HepG2 (cell line): ENCODE data around the gene PNMA8C. TPM values are rescaled to one million over a fixed set of nuclear protein-coding genes. Genes with fewer than 3 reads are reported as not detected.

ENCODE experiments used
- ATAC-seq: fragments of 200-7000 bp; cut with Tn5 transposase; 3 replicates; pipeline ENCODE4 v1.9.1; 2020; ENCODE audit warnings: mild to moderate bottlenecking, moderate library complexity
- BruUV-seq: library from RNA; stranded (reverse); fragments of 400-500 nt; replicated peaks from 2 replicates; lab custom pipeline; 2021; lab: Mats Ljungman, UMichigan
- CTCF ChIA-PET: fragments of 300-600 bp; formaldehyde crosslinking; extraction: SDS; loops from one replicate; lab custom pipeline; 2021; ENCODE audit warnings: low total read pairs, inconsistent platforms, low intra/inter-chr PET ratio; lab: Yijun Ruan, JAX
- POLR2A ChIA-PET: fragments of 350-600 bp; sonication (Branson Sonifier 250); formaldehyde crosslinking; loops from one replicate; lab custom pipeline; 2020; ENCODE audit warnings: antibody characterized with exemption, inconsistent platforms; lab: Yijun Ruan, JAX
- DNase-seq: peaks from one replicate; pipeline ENCODE4 v3.0.0-alpha.2; 2015; ENCODE audit warnings: low spot score
- FAIRE-seq: peaks from 3 replicates; lab custom pipeline; 2011; peaks lifted over from hg19 to GRCh38; lab: Jason Lieb, UNC
- H2AFZ ChIP-seq: one replicate; pipeline ENCODE4 v1.6.1; 2011; ENCODE audit warnings: low read length, inconsistent platforms
- H3K27ac ChIP-seq: fragments of 300-600 bp; 3 replicates; pipeline ENCODE4 v1.8.0; 2011; ENCODE audit warnings: mixed run types, mild to moderate bottlenecking, mixed read lengths, low read length, inconsistent platforms; ENCODE audit not compliant: insufficient read depth; ENCODE audit errors: extremely low read length
- H3K27me3 ChIP-seq, 2 experiments: fragments of 200-600 bp in 1 of 2; 2 replicates in 1 of 2; 3 replicates in 1 of 2; pipeline versions ENCODE4 v1.6.0 to v1.8.0; 2011; ENCODE audit warnings: low read length in 2 of 2, mild to moderate bottlenecking in 2 of 2, moderate library complexity in 2 of 2, inconsistent platforms in 1 of 2; ENCODE audit not compliant: insufficient read depth in 2 of 2, control insufficient read depth in 1 of 2
- H3K36me3 ChIP-seq, 2 experiments: fragments of 200-600 bp in 1 of 2; replicated peaks in 1 of 2; 2 replicates in 1 of 2; 3 replicates in 1 of 2; pipeline versions ENCODE4 v1.5.1 to v1.8.0; 2011; ENCODE audit warnings: low read length in 2 of 2, inconsistent platforms in 1 of 2; ENCODE audit not compliant: insufficient read depth in 2 of 2, control insufficient read depth in 1 of 2
- H3K4me1 ChIP-seq: 2 replicates; pipeline ENCODE4 v1.5.1; 2012; ENCODE audit warnings: low read length, inconsistent platforms; ENCODE audit not compliant: insufficient read depth
- H3K4me2 ChIP-seq: 2 replicates; pipeline ENCODE4 v1.6.0; 2011; ENCODE audit warnings: low read depth, low read length, inconsistent platforms
- H3K4me3 ChIP-seq, 3 experiments: fragments of 200-600 bp in 1 of 3; sonication (generic), shearing (Covaris generic) in 1 of 3; replicated peaks in 1 of 3; 2 replicates each; pipeline ENCODE4 v1.5.1; 2011 to 2016; ENCODE audit warnings: low read length in 3 of 3, inconsistent platforms in 2 of 3, low read depth in 2 of 3, mild to moderate bottlenecking in 2 of 3, control low read depth in 1 of 3, mixed read lengths in 1 of 3; ENCODE audit not compliant: insufficient read depth in 1 of 3
- H3K79me2 ChIP-seq: one replicate; pipeline ENCODE4 v1.6.1; 2011; ENCODE audit warnings: low read length, inconsistent platforms; ENCODE audit not compliant: insufficient read depth
- H3K9ac ChIP-seq: 2 replicates; pipeline ENCODE4 v1.6.0; 2011; ENCODE audit warnings: mild to moderate bottlenecking, low read depth, low read length, inconsistent platforms; ENCODE audit not compliant: insufficient read depth
- H3K9me3 ChIP-seq: 2 replicates; pipeline ENCODE4 v1.5.1; 2012; ENCODE audit warnings: mild to moderate bottlenecking, low read length
- H4K20me1 ChIP-seq: 2 replicates; pipeline ENCODE4 v1.6.0; 2011; ENCODE audit warnings: inconsistent platforms, mild to moderate bottlenecking, low read length, moderate library complexity; ENCODE audit not compliant: insufficient read depth
- ATF7 ChIP-seq, 2 experiments: fragments of 450-650 bp in 1 of 2; sonication (generic) in 1 of 2; formaldehyde crosslinking in 1 of 2; IDR thresholded peaks; 2 replicates each; pipeline versions ENCODE4 v1.4.0 to v1.6.1; 2016 to 2020; ENCODE audit warnings: antibody characterized with exemption in 1 of 2, mild to moderate bottlenecking in 1 of 2, missing genetic modification reagents in 1 of 2
- HOXA7 ChIP-seq: sonication (generic); formaldehyde crosslinking; IDR thresholded peaks from 2 replicates; pipeline ENCODE4 v1.8.1; 2022; ENCODE audit warnings: mild to moderate bottlenecking, missing genetic modification reagents, moderate library complexity
- ZFP82 ChIP-seq: sonication (generic); formaldehyde crosslinking; IDR thresholded peaks from 2 replicates; pipeline ENCODE4 v1.5.1; 2020; ENCODE audit warnings: mild to moderate bottlenecking, missing genetic modification reagents, borderline replicate concordance
- ZMYM4 ChIP-seq: sonication (generic); formaldehyde crosslinking; IDR thresholded peaks from 2 replicates; pipeline ENCODE4 v1.8.1; 2023; ENCODE audit warnings: mild to moderate bottlenecking, missing genetic modification reagents
- ZNF234 ChIP-seq: sonication (generic); formaldehyde crosslinking; conservative IDR thresholded peaks from 2 replicates; pipeline ENCODE4 v1.5.1; 2020; ENCODE audit warnings: mild to moderate bottlenecking, missing genetic modification reagents
- ZNF564 ChIP-seq: sonication (generic); formaldehyde crosslinking; IDR thresholded peaks from 2 replicates; pipeline ENCODE4 v1.8.1; 2023; ENCODE audit warnings: mild to moderate bottlenecking, missing genetic modification reagents
- ZNF574 ChIP-seq: sonication (generic); formaldehyde crosslinking; IDR thresholded peaks from 2 replicates; pipeline ENCODE4 v1.4.0; 2020; ENCODE audit warnings: missing genetic modification reagents
- ZNF660 ChIP-seq: sonication (generic); formaldehyde crosslinking; IDR thresholded peaks from 2 replicates; pipeline ENCODE4 v1.5.1; 2020; ENCODE audit warnings: mild to moderate bottlenecking, low read depth, missing genetic modification reagents, borderline replicate concordance
- WGBS: methylation state at CpG from one replicate; pipeline ENCODE4 v1.1.6; 2017; ENCODE audit warnings: low lambda C conversion rate; 5-methylcytosine and 5-hydroxymethylcytosine counted together
- in situ Hi-C: cut with HindIII; loops from 2 replicates; pipeline ENCODE4 v1.10.0; 2017; ENCODE audit warnings: low pct_unique_long_range_greater_than_20kb; ENCODE audit not compliant: extremely low pct_ligation_motif_present
- intact Hi-C: fragments of 100-400 bp; cut with micrococcal nuclease; formaldehyde crosslinking; loops from one replicate; pipeline ENCODE4 v1.10.0; 2022; ENCODE audit not compliant: unreplicated experiment
- polyA plus RNA-seq, 8 experiments: library from polyadenylated mRNA; depleted of rRNA in 3 of 8; stranded (reverse) in 7 of 8; unstranded in 1 of 8; fragments of >200 nt; fragmentation: Illumina TruSeq in 4 of 8; extraction: Trizol in 4 of 8; gene quantifications; 2 replicates each; pipeline versions ENCODE4 v1.2.1 to v1.2.3, GENCODE V29; 2011 to 2016; ENCODE audit warnings: low read depth in 4 of 8, missing spikeins in 1 of 8, mixed read lengths in 1 of 8; ENCODE audit not compliant: insufficient read depth in 1 of 8
- total RNA-seq, 5 experiments: library from RNA; depleted of rRNA; stranded (reverse); fragments of >200 nt; fragmentation: Illumina TruSeq; extraction: Trizol; gene quantifications; 2 replicates each; pipeline ENCODE4 v1.2.3, GENCODE V29; 2016; ENCODE audit warnings: low read depth in 1 of 5
- TF ChIP-seq, protein P1 (sequence below): sonication (generic); formaldehyde crosslinking; IDR thresholded peaks from 2 replicates; pipeline ENCODE4 v1.4.0; 2020; ENCODE audit warnings: missing genetic modification reagents

PNMA8C gene
- total and polyA plus RNA-seq, 2 of the 13 experiments (the other 11 are each of a cell fraction or from before 2014, with no cell fraction given), result not detected

DNA sequence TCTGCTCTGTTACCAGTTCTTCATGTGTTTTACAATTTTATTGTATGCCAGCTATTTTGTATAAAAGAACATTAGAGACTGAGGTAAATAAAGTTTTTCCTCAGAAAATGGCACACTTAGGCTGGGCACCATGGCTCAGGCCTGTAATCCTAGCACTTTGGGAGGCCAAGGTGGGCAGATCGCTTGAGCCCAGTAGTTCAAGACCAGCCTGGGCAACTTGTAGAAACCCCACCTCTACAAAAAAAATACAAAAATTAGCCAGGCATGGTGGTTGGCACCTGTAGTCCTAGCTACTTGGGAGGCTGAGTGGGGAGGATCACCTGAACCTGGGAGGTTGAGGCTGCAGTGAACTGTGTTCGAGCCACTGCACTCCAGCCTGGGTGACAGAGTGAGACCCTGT lies 47.4 kb downstream of the PNMA8C start:
- no TSS peak for BruUV-seq
- in situ Hi-C loops, result no loop called here
- POLR2A ChIA-PET, result no interaction called here
- no peaks in the 10 kb centered on the region for H3K9me3 ChIP-seq
- H3K27ac ChIP-seq, result no peak overlapping the region
- H3K27me3 ChIP-seq, result no peaks in the 10 kb centered on the region
- no peak for ATAC-seq
- H3K9ac ChIP-seq, result no peak overlapping the region
- TF ChIP-seq ZMYM4 (CRISPR knock-in tag) (no peak), ZNF234 (CRISPR knock-in tag) (no peak), ZNF574 (no peak), ATF7 (IDR thresholded peaks at IDR 0.05) (no peak), ATF7 (CRISPR knock-in tag; IDR thresholded peaks at IDR 0.05) (no peak), ZNF564 (no peak), HOXA7 (no peak), ZNF660 (CRISPR knock-in tag) (no peak), ZFP82 (CRISPR knock-in tag) (no peak)
- TF ChIP-seq, protein P1, sequence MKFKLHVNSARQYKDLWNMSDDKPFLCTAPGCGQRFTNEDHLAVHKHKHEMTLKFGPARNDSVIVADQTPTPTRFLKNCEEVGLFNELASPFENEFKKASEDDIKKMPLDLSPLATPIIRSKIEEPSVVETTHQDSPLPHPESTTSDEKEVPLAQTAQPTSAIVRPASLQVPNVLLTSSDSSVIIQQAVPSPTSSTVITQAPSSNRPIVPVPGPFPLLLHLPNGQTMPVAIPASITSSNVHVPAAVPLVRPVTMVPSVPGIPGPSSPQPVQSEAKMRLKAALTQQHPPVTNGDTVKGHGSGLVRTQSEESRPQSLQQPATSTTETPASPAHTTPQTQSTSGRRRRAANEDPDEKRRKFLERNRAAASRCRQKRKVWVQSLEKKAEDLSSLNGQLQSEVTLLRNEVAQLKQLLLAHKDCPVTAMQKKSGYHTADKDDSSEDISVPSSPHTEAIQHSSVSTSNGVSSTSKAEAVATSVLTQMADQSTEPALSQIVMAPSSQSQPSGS, result no peak
- TF ChIP-seq, all 625 proteins: peak for 0
- no peak overlapping the region for H3K4me2 ChIP-seq
- no peaks in the 10 kb centered on the region for H3K79me2 ChIP-seq
- DNase-seq (no peak), FAIRE-seq (no peak)
- no peak overlapping the region for H3K4me3 ChIP-seq
- H3K36me3 ChIP-seq, result peaks cover 19 to 77% of the 10 kb centered on the region in 2 experiments
- intact Hi-C loops, result no loop called here
- peaks cover 8% of the 10 kb centered on the region for H3K4me1 ChIP-seq
- 93% methylated on average over 2 of the region's 2 CpGs for WGBS
- CTCF ChIA-PET, result no interaction called here
- no peak overlapping the region for H2AFZ ChIP-seq
- H4K20me1 ChIP-seq, result no peaks in the 10 kb centered on the region
